ENCODE data around the gene RAB10.
"Not testable (repeated sequence)": the region's sequence is repeated elsewhere in the genome, so short reads cannot be mapped to it uniquely, and the experiment has no call there.

RAB10 gene

DNA sequence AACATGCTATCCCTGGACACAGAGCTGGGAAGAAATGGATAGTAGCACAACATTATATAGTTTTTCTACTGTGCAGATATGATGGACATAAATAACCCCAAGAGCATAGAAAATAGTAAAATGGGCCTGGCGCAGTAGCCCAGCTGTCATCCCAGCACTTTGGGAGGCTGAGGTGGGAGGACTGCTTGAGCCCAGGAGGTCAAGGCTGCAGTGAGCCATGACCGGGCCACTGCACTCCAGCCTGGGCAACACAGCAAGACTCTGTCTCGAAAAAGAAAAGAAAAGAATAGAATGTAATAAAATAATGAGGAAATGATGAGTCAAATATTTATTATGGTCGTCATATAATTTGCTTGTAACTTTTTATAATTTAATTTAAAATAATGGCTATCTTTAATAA is 131.5 kb downstream of the RAB10 start:
- DNase-seq: no peak

DNA sequence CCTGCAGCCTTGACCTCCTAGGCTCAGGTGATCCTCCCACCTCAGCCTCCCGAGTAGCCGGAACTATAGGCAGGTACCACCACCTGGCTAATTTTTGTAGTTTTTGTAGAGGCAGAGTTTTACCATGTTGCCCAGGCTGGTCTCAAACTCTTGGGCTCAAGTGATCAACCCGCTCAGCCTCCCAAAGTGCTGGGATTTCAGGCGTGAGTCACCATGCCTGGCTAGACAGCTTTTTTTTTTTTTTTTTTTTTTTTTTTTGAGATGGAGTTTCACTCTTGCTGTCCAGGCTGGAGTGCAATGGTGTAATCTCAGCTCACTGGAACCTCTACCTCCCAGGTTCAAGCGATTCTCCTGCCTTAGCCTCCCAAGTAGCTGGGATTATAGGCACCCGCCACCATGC is 132.7 kb downstream of the RAB10 start:
- not testable (repeated sequence) for DNase-seq

DNA sequence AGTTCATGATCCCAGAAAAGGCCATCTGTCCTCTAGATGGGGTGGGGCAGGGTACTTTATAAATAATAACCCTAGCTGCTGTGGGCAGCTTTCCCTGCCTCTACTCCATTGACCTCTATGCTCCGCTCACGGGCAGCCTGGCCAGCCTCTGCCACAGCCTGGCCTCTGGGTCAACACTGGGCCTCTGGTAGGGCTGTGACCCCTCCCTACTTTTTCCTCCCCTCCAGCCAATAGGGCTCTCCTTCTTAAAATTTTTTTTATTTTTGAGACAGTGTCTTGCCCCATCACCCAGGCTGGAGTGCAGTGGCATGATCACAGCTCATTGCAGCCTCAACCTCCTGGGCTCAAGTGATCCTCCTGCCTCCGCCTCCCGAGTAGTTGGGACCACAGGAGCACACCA is 134.9 kb downstream of the RAB10 start:
- no peak for DNase-seq

DNA sequence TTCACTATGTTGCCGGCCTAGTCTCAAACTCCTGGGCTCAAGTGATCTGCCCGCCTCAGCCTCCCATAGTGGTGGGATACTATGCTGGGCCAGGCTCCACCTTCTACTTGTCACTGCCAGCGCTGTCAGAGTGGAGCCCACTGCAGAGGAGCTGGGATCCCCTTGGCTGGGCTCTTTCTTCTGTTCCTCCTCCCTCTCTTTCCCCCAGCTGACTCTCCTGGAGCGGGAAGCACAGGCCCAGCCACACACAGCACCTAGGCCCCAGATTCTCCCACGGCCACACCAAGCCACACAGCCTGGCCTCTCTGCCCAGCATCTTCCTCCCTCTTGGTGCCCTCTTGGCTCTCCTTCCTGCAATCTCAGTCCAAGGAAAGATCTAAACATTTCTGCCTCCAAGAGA is 135.3 kb downstream of the RAB10 start:
- no peak for DNase-seq

DNA sequence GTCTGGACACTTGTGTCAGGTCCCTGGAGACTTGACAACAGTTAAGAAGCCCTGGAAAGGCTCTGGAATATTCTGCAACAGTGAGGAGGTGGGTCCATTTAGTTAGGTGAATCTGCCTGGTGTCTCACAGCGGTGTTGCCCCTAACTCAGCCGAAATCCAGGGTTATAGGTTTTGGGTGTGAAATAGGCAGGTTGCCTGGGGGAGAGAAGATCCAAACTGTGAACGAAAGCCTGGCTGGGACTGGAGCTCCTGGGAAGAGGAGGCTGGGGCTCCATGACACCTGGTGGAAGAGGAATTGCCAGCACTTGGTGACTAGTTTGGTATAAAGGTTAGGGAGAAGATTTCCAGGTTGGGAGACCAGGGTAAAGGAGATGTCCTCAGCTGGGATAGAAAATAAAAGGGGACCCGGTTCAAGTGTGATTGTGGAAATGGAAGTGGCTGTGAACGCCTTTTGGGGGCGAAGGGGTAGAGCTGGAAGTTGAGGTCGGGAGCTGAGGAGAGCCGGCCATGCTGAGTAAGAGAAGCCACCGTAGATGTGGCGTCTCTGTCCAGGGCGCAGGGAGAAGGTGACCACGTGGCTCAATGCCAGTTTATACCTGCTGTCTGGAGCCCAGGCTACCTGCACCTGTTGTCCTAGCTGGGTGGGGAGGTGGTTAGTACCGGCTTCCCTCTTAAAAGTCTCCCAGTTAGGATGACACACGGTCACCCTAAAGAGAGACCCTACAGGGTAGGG is 136.0 kb downstream of the RAB10 start:
- no peak for DNase-seq

DNA sequence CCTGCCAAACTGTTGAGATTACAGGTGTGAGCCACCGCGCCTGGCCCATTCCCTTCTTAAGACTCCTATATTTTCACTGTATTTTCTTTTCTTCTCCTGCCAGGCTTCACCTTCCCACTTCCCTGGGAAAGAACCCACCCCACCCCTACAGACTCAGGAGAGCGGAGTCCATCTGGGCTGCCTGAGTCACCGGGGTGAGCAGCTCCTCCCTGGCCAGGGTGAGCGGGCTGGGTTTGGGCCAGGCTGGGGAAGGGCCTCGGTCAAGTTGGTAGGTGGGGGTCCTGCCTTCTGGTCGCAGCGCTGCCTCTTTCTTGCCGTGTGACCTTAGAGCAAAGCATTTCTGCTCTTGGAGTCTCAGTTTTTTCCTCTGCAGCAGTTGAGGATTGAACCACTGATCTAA is 136.9 kb downstream of the RAB10 start:
- no peak for DNase-seq

DNA sequence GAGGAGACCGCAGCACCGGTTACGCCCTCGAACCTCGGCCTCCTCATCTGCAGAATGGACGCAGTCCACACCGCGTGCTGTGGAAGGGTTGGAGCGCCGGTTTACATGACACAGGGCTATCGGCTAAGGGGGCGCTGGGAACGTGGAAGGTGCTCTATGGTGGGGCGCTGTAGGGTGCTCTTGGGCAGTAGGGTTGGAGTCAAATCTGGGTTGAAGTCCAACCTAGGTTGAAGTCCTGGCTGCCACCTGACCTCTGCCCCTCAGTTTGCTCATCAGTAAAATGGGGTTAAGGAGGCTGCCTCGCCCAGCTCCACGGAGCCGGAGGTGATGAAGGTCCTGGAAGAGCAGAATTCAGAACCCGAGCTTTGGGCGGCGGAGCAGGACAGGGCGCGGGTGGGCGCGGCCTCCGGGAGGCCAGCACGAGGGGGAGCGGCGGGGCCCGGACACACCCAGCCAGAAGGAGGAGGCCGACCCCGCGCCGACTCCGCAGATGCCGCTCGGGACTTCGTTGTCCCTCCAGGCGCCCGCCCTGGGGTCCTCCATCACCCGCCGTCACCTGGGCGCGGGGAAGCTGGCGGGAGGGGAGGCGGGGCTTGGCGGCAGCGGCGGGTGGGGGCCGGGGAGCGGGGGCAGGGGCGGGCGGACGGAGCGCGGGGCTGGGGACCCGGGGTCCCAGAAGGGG is 138.4 kb downstream of the RAB10 start:
- DNase-seq: no peak

DNA sequence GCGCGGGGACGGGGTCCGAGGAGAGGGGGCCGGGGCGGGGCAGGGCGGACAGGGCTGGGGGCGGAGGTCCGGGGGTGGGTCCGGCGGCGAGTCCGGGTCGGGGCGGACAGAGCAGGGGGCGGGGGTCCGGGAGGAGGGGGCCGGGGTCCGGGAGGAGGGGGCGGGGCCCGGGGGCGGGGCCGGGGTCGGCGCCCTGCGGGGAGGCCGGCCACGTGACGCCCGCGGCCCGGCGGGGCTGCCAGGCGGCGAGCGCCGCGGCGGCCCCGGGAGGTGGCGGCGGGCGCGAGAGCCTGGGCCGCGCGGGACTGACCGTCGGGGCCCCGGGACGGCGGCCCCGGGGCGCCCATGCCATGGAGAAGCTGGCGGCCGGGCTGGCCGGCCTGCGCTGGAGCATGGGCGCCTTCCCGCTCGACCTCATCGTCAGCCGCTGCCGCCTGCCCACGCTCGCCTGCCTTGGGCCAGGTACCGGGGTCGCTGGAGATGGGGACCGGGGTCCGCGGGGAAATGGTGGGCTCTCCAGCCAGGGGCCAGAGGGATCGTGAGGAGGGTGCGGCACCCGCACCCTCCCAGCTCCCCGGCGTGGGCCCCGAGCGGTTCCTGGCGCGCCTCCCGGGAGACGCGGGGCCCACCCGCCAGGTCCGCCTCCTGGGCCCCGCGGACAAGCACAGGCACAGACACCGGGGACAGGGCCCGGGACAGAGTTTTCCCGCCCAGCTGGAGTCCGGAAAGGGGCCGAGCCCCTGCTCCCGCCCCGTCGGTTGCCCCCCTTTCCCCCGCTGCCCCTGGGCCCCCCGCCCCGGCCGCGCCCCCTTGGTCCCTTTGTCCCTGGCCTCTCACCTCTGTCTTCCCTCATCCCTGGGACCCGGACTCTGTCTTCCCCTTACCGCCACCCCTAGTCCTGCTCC is 139.2 kb downstream of the RAB10 start, which contains the start of gene GAREM2:
GAREM2 (plus strand) TSS at position 218 of the 905 bp plus-strand sequence; CDS start at position 351, 133 bp downstream.
- no peak for DNase-seq

DNA sequence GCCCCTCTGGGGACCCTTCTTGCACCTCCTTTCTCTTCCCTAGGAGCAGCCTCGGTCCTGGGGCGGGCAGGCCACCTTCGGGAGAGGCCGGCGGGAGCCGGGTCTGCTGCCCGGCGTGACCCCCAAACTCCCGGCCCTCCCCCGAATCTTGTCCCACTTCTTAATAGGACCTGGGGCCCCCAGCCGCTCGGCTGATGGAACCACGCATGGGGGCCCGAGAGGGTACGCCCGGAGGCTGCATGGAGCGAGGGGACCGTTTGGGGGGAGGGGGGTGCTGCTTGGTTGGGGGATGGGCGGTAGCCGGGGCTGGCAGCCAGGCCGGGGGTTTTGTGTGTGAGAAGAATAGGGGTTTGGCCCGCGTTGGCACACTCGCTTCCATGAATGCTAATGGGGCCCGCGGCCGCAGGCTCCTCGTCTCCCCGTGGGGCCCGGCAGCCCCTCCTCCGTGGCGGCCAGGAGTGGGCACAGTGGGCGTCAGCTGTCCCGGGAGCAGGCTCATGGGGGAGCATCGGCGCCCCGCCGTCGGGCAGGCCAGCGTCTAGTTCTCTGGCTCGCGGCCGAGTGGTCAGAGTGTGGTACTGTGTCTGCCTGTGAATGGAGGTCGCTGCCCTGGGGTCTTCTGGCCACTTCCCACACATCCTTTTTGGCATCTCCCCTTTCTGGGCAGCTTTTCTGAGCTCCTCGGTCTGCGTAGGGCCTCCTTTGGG is 140.0 kb downstream of the RAB10 start:
- DNase-seq: no peak

DNA sequence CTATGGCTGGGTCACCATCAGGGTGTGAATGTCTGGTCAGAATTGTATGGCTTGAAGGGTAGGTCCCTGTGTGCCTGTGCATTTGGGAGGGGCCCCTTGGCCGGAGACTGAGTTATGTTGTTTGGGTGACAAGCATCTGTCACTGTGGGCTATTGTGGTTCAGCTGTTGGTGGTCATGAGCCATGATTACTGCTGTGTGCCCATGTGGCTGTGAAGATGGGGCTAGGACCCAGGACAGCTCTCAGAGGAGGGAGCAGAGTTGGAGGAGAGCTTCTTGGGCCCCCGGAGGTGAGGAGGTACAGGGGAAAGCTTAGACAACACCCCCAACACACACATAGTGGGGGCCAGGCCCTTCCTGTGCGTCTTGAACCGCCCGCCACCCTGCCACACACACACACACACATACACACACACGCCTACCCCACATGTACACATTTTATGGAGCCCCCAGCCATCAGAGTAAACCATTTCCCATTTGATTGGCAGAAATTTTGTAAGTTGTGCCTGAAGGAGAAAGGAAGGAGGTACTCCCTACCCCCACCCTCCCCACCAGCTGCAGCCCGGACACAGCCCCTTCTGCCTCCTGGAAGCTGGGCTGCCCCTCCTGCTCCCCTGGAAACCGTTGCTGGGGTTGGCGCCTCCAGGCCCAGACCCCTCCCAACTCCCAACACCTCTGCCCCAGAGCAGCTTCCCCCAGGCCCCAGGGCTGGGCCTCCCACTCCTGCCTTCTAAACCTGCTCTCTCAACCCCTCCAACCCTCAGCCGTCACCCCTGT is 141.0 kb downstream of the RAB10 start:
- DNase-seq: no peak

DNA sequence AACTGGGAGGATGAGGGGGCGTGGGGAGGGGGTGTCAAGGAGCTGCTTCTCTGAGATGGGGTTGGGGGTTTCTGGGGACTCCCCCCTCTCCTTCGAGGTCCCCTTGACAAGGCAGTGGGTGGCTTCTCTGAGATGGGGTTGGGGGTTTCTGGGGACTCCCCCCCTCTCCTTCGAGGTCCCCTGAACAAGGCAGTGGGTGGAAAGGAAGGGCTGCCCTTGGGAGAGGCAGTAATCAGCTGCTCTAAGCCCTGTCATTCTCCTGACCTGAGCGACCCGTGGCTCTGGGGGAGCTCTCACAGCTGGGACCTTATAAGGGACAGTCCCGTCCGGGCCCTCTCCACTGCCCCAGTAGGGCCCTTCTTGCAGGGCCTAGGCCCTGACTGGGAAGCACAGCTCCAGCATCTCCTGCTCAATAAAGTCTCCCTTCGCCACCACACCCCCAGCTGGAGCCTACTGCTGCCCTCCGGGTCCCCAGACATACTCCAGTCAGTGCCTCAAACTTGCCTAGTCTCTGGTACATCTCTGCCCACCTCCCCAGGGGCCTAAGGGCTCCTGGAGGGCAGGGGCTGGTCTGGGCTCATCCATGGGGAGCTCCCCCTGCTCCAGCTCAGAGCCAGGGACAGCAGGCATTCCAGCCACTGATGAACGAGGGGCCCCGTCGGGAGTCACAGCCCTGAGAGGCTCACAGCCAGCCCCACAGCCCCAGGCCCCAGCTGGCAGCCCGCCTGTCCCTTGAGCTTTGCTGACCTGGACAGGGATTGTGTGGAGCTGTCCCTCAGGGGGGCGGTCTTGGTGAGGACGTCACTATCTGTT is 141.8 kb downstream of the RAB10 start:
- DNase-seq: no peak

DNA sequence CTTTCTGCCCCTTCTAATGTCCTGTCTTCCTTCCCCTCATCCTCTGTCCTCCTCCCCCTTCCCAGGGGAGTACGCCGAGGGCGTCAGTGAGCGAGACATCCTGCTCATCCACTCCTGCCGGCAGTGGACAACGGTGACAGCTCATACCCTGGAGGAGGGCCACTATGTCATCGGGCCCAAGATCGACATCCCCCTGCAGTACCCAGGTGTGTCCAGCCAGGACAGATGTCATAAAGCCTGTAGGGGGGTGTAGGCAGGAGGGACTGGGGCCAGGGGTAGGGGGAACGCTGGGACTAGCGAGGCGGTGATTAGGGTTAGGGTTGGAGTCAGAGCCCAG is 142.4 kb downstream of the RAB10 start:
- no peak for DNase-seq

DNA sequence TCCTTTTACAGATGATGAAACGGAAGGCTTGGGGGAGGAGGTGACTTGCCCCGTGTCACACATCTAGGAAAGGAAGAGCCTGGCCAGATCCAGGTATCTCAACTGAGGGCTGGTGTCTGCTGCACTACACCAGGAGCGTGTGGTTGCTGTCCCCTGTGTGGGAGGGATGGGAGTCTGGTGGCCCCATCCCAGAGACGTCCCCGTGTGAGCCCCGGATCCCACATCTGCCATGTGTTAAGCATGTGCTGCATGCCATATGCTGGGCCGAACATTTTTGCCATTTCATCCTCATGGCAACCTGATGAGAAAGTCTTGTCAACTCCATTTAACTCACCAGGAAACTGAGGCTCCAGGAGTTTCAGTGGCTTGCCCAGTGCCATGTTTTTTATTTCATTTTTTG is 143.2 kb downstream of the RAB10 start:
- no peak for DNase-seq

DNA sequence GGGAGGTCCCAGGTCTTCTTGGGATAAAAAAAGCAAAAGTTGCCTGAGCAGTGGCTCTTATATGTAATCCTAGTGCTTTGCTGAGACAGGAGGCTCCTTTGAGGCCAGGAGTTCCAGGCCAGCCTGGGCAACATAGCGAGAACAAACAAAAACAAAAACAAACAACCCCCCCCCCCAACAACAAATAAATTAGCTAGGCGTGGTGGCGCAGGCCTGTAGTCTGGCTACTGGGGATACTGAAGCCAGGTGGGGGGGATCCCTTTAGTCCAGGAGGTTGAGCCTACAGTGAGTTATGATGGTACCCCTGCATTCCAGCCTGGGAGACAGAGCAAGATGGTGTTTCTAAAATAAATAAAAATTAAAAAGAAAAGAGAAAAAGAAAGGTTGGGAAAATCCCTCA is 144.4 kb downstream of the RAB10 start:
- no peak for DNase-seq

DNA sequence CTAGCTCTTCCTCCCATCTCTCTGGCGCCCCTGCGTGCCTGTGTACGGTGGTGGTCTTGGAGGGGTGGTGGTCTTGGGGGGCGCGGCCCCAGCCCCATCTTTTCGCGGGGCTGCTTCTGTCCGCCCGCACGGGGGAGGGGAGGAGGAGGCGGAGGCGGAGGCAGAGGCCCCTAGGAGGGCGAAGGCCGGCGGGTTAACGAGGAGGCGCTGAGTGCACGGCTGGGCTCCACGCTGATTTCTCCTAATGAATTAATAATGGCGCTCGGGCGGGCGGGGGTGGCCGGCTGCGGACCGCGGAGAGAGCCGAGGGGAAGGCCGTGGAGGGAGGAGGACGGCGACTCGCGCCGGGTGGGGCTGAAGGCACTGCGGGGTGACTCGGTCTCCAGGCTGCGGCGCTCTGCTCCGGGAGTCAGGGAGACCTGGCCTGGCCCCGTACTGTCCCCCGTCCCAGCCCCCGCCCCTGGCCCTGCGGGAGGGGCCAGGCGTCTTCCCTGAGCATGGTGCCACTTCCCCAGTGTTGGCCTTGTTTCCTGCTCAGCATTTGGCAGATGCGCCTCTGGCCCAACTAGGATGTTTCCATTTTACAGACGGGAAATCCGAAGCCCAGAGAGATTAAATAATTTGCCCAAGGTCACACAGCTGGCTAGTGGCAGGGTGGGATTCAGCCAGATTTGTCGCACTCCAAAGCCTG is 145.0 kb downstream of the RAB10 start:
- DNase-seq: no peak

DNA sequence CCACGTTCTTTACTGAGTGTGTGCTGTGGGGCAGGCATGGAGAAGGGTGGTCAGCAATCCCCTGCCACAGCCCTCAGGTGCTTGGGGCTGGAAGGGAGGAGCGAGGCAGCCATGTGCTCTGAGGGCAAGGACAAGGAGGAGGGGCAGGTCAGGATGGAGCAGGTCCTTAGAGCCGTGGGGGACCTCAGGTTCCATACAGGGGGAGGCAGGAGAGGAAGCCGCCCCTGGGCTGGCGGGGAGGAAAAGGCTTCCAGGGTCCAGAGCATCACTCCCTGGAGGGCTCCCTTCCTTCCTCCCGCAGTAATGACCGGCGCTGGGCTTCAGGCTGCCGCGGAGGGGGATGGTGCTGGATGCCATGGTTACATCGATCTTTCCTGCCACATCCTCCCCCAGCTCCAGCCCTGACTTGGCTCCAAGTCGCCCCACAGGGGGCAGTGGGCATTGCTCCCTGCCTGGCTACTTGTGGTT is 145.6 kb downstream of the RAB10 start:
- no peak for DNase-seq

DNA sequence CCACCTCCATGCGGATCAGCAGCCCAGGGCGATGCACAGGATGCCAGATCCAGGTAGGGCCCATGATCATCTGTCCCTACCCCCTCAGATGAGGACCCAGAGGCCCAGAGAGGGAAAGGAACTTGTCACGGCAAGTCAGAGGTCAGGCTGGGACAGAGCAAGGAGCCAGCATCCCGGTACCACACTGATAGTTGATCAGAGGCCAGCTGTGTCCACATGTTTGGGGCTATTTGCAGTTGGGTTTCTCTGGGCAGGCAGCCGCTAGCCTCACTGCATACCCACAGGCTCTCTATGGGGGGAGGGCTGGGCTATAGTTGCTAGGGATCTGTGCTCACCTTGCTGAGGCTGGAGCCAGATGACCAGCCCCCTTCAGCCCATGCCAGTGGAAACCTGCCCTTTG is 148.6 kb downstream of the RAB10 start:
- no peak for DNase-seq

DNA sequence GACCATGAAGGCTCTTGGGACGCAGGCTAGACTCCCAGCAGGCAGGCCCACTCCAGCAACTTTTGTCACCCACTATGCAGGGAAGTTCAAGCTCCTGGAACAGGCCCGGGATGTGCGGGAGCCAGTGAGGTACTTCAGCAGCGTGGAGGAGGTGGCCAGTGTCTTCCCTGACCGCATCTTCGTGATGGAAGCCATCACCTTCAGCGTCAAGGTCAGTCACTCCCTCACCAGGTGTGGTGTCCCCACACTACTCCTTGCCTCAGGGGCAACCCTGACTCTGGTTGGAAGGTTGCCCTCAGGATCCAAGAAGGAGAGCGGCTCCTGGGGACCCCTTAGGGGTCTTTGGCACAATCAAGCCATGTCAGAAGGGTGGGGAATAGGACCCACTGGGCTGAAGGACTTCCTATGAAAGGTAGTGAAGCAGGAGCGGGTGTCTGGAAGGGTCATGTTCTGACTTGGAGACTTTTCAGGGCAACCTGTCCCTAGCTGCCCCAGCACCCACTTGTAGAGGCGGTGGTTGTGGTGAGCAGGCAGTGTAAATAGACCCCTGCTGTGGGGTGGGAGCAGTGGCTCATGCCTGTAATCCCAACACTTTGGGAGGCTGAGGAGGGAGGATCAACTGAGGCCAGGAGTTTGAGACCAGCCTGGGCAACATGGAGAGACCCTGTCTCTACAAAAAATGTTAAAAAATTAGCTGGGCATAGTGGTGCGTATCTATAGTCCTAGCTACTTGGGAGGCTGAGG is 149.2 kb downstream of the RAB10 start:
- no peak for DNase-seq

DNA sequence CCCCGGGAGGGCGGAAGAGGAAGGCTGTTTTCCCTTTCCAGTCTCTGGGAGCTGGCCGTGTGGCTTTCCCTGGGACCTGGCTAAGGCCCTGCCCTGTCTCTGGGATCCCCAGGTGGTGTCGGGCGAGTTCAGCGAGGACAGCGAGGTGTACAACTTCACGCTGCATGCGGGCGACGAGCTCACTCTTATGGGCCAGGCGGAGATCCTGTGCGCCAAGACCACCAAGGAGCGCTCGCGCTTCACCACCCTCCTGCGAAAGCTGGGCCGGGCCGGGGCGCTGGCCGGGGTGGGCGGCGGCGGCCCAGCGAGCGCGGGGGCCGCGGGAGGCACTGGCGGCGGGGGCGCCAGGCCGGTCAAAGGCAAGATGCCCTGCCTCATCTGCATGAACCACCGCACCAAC is 150.2 kb downstream of the RAB10 start:
- DNase-seq: no peak

All from fibroblast of skin of right quadriceps (primary cell).